ENCODE data around the gene MYO7B. TPM values are rescaled to one million over a fixed set of nuclear protein-coding genes. Genes with fewer than 3 reads are reported as not detected.

Gene MYO7B
- total and polyA plus RNA-seq, 9 of the 15 experiments (the other 6 are each of a cell fraction or from before 2014, with no cell fraction given): 0.08 TPM; not detected in 8

DNA sequence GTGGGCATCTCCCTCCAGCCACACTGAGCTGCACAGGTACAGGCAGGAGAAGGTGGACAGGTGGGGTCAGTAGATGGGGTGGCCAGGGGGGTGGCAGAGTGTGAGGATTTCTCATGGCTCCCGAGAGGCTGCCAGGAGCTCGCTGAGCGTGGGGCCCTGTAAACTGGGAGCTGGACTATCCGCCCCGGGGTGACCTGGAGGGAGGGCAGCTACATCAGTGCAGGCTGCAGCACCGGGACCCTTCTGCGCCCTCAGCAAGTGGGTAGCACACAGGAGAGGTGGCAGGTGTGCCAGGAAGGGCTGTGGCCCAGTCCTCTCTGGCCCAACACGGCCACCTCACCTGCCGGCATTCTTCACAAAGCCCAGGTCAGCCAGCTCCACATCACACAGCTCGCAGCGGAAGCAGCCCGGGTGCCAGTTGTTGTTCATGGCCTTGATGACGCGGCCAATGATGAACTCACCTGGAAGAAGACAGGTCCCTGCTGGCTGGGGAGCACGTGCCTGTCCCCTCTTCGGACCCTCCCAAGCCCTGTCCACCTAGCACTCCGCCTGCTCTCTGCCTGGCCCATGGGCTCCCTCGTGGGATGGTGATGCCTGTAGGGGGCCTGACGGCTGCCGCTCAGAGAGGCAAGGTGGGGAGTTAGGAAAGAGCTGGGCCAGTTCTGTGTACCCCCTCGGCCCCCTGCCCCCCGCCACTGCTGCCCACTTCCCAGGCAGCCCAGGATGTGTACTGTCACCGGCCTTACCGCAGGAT, 118.8 kb downstream of the MYO7B start (continued):
- TF ChIP-seq, protein P1, sequence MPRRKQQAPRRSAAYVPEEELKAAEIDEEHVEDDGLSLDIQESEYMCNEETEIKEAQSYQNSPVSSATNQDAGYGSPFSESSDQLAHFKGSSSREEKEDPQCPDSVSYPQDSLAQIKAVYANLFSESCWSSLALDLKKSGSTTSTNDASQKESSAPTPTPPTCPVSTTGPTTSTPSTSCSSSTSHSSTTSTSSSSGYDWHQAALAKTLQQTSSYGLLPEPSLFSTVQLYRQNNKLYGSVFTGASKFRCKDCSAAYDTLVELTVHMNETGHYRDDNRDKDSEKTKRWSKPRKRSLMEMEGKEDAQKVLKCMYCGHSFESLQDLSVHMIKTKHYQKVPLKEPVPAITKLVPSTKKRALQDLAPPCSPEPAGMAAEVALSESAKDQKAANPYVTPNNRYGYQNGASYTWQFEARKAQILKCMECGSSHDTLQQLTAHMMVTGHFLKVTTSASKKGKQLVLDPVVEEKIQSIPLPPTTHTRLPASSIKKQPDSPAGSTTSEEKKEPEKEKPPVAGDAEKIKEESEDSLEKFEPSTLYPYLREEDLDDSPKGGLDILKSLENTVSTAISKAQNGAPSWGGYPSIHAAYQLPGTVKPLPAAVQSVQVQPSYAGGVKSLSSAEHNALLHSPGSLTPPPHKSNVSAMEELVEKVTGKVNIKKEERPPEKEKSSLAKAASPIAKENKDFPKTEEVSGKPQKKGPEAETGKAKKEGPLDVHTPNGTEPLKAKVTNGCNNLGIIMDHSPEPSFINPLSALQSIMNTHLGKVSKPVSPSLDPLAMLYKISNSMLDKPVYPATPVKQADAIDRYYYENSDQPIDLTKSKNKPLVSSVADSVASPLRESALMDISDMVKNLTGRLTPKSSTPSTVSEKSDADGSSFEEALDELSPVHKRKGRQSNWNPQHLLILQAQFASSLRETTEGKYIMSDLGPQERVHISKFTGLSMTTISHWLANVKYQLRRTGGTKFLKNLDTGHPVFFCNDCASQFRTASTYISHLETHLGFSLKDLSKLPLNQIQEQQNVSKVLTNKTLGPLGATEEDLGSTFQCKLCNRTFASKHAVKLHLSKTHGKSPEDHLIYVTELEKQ (CRISPR knock-in tag; IDR thresholded peaks at IDR 0.05): no peak
- TF ChIP-seq, protein P2, sequence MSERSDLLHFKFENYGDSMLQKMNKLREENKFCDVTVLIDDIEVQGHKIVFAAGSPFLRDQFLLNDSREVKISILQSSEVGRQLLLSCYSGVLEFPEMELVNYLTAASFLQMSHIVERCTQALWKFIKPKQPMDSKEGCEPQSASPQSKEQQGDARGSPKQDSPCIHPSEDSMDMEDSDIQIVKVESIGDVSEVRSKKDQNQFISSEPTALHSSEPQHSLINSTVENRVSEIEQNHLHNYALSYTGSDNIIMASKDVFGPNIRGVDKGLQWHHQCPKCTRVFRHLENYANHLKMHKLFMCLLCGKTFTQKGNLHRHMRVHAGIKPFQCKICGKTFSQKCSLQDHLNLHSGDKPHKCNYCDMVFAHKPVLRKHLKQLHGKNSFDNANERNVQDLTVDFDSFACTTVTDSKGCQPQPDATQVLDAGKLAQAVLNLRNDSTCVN (CRISPR knock-in tag; IDR thresholded peaks at IDR 0.05): no peak
- TF ChIP-seq PTBP1 (IDR thresholded peaks at IDR 0.05; ENCODE audit: low read depth, low read length): no peak
- TF ChIP-seq SRSF3 (IDR thresholded peaks at IDR 0.05; ENCODE audit: insufficient read depth, low read length): no peak
- TF ChIP-seq TCFL5 (CRISPR knock-in tag; conservative IDR thresholded peaks at IDR 0.05): no peak
- no peak for TF ChIP-seq ZEB2 (IDR thresholded peaks at IDR 0.05)

All from K562 (cell line).